ENCODE measurements around the gene FAM171A2. TPM values are rescaled to one million over a fixed set of nuclear protein-coding genes. Genes with fewer than 3 reads are reported as not detected.

Gene FAM171A2
- total and polyA plus RNA-seq, 2 of the 4 experiments (the other 2 are of a cell fraction): 3.2 to 5.9 TPM

- no peak overlapping the region for H3K18ac ChIP-seq (ENCODE audit: low read depth, low read length)
- no peaks in the 10 kb centered on the region for H3K36me3 ChIP-seq (ENCODE audit: control insufficient read depth, insufficient read depth, low read length)
- no peaks in the 10 kb centered on the region for H4K20me1 ChIP-seq (ENCODE audit: insufficient read depth, low read length)
- peaks cover 53% of the 10 kb centered on the region for H3K27me3 ChIP-seq (ENCODE audit: control insufficient read depth, insufficient read depth, low read length)
- no peak overlapping the region for H3K14ac ChIP-seq (replicated peaks; ENCODE audit: low read depth, low read length)
- no peak overlapping the region for H2AK5ac ChIP-seq (ENCODE audit: low read depth, low read length)
- CTCF ChIA-PET: no interaction called here
- no peak overlapping the region for H4K8ac ChIP-seq (ENCODE audit: low read depth in 2 of 2, low read length in 2 of 2)
- H3K4me3 ChIP-seq (ENCODE audit: insufficient read depth, low read depth, low read length): no peak overlapping the region
- H3K27ac ChIP-seq (ENCODE audit: insufficient read depth, low read length): no peak overlapping the region
- H3K23ac ChIP-seq (ENCODE audit: low read depth, low read length): no peak overlapping the region
- H2AK9ac ChIP-seq (replicated peaks; ENCODE audit: low read depth, low read length, poor library complexity): no peak overlapping the region
- in situ Hi-C loops (cut with MboI; ENCODE audit: low sequenced_read_pairs): no loop called here
- H2BK5ac ChIP-seq (ENCODE audit: low read depth, low read length, poor library complexity, severe bottlenecking): no peak overlapping the region
- intact Hi-C loops (cut with micrococcal nuclease): loop anchor here (5.0 kb wide), 1 partner anchor 87 kb away; no protein-coding TSS in a partner anchor
- no peak overlapping the region for H2BK15ac ChIP-seq (ENCODE audit: low read depth, low read length)
- H3K4ac ChIP-seq (ENCODE audit: low read depth, low read length): no peak overlapping the region
- H3K4me1 ChIP-seq (ENCODE audit: control insufficient read depth, insufficient read depth, low read length): peaks cover 4% of the 10 kb centered on the region; the same call in 1 of the 2 replicates
- BruUV-seq (replicated peaks): no TSS peak
- no peaks in the 10 kb centered on the region for H3K9me1 ChIP-seq (ENCODE audit: insufficient read depth, low read length)
- WGBS, 2 experiments (ENCODE audit: extremely low coverage in 2 of 2, insufficient read length in 1 of 2): no CpG with 5 or more reads among the region's 5 CpGs
- no peak for TF ChIP-seq NFE2L2 (IDR thresholded peaks at IDR 0.05; ENCODE audit: low read depth, low read length)
- no peak for TF ChIP-seq RFX5 (IDR thresholded peaks at IDR 0.05; ENCODE audit: low read depth, low read length)
- ATAC-seq (ENCODE audit: low read depth) (no peak), DNase-seq (no peak)
- no peak overlapping the region for H4K5ac ChIP-seq (ENCODE audit: low read depth, low read length)
- H2BK20ac ChIP-seq (ENCODE audit: low read depth, low read length): no peak overlapping the region
- no peak overlapping the region for H3K56ac ChIP-seq (ENCODE audit: extremely low read depth, insufficient read depth, low read length)
- H3K79me1 ChIP-seq (ENCODE audit: low read depth in 1 of 2, low read length in 2 of 2): no peaks in the 10 kb centered on the region
- peak overlapping the region; percentile 23 for H2AFZ ChIP-seq (replicated peaks; ENCODE audit: low read length, poor library complexity)
- no peak overlapping the region for H3K9ac ChIP-seq (ENCODE audit: low read depth, low read length)
- H3K4me2 ChIP-seq (ENCODE audit: low read depth, low read length): no peak overlapping the region
- H2BK120ac ChIP-seq (ENCODE audit: low read depth, low read length): no peak overlapping the region
- H3K9me3 ChIP-seq (ENCODE audit: control insufficient read depth, insufficient read depth, low read length): no peaks in the 10 kb centered on the region
- no peak overlapping the region for H4K91ac ChIP-seq (ENCODE audit: insufficient read depth, low read depth, low read length)
- POLR2A ChIA-PET (ENCODE audit: unreplicated experiment): no interaction called here
- dilution Hi-C loops (cut with HindIII; ENCODE audit: low sequenced_read_pairs, unreplicated experiment): no loop called here
Observed at GRCh38 chr17:44309472-44309871, 54.2 kb downstream of the FAM171A2 start.

Measured in IMR-90 (cell line).